ENCODE data around the gene TNS1. TPM values are rescaled to one million over a fixed set of nuclear protein-coding genes. Genes with fewer than 3 reads are reported as not detected.

TNS1 gene
- polyA plus RNA-seq, 1 of the 3 experiments (the other 2 are of a cell fraction) = 12.1 TPM

GRCh38 chr2:217975626-217976025 is 27.2 kb downstream of the TNS1 start:
- ChIA-PET CTCF (interaction anchor here (0.6 to 3.0 kb wide), 3 partner anchors 12 to 190 kb away, joined by 3 to 10 read pairs (median 4); no protein-coding TSS in a partner anchor), POLR2A (no interaction called here)
- H3K4me3 ChIP-seq (ENCODE audit: low read depth in 2 of 2, low read length in 1 of 2) = no peak overlapping the region
- H3K9me3 ChIP-seq = no peaks in the 10 kb centered on the region
- no peak for DNase-seq
- no peaks in the 10 kb centered on the region for H3K9me2 ChIP-seq
- TF ChIP-seq ELF1 (IDR thresholded peaks at IDR 0.05) = no peak
- TF ChIP-seq CTCF (IDR thresholded peaks at IDR 0.05) = no peak
- H3K9ac ChIP-seq = no peak overlapping the region
- H3K36me3 ChIP-seq (replicated peaks in 1 of 2; ENCODE audit: control insufficient read depth in 1 of 2, insufficient read depth in 2 of 2, low read length in 1 of 2) = peaks cover 7 to 18% of the 10 kb centered on the region in 2 experiments
- no peak overlapping the region for H2AFZ ChIP-seq (ENCODE audit: low read depth)
- no peaks in the 10 kb centered on the region for H3K27me3 ChIP-seq (ENCODE audit: insufficient read depth)
- peaks cover 4% of the 10 kb centered on the region for H3F3A ChIP-seq (replicated peaks; ENCODE audit: insufficient read depth)
- H3K4me2 ChIP-seq = no peak overlapping the region
- WGBS (ENCODE audit: low lambda C conversion rate) = 91% methylated on average over 8 of the region's 8 CpGs
- H4K20me1 ChIP-seq (ENCODE audit: insufficient read depth) = peaks cover 75% of the 10 kb centered on the region
- peaks cover 0 to 3% of the 10 kb centered on the region in 2 experiments; a peak in 1 of 4 replicates for H3K4me1 ChIP-seq (ENCODE audit: control insufficient read depth in 1 of 2, insufficient read depth in 2 of 2, low read depth in 1 of 2, low read length in 1 of 2)
- H3K27ac ChIP-seq (ENCODE audit: low read depth in 2 of 2, low read length in 1 of 2) = no peak overlapping the region
- H3K79me2 ChIP-seq (ENCODE audit: insufficient read depth) = peaks cover 37% of the 10 kb centered on the region

- DNase-seq = no peak
- 84% methylated on average over 8 of the region's 8 CpGs for WGBS (ENCODE audit: low lambda C conversion rate)
- Histone ChIP-seq H3K36me3 (replicated peaks in 1 of 2; ENCODE audit: control insufficient read depth in 1 of 2, insufficient read depth in 2 of 2, low read length in 1 of 2) (peaks cover 16 to 20% of the 10 kb centered on the region in 2 experiments), H3K9ac (no peak overlapping the region), H4K20me1 (ENCODE audit: insufficient read depth) (peaks cover 67% of the 10 kb centered on the region), H3K4me3 (ENCODE audit: low read depth in 2 of 2, low read length in 1 of 2) (no peak overlapping the region), H3K9me3 (no peaks in the 10 kb centered on the region), H2AFZ (ENCODE audit: low read depth) (no peak overlapping the region), H3K27ac (ENCODE audit: low read depth in 2 of 2, low read length in 1 of 2) (no peak overlapping the region), H3K9me2 (no peaks in the 10 kb centered on the region), H3K27me3 (ENCODE audit: insufficient read depth) (no peaks in the 10 kb centered on the region), H3K4me2 (no peak overlapping the region), H3F3A (replicated peaks; ENCODE audit: insufficient read depth) (peaks cover 8% of the 10 kb centered on the region), H3K79me2 (ENCODE audit: insufficient read depth) (peaks cover 38% of the 10 kb centered on the region), H3K4me1 (ENCODE audit: control insufficient read depth in 1 of 2, insufficient read depth in 2 of 2, low read depth in 1 of 2, low read length in 1 of 2) (peaks cover 0 to 3% of the 10 kb centered on the region in 2 experiments; a peak in 1 of 4 replicates)
- POLR2A ChIA-PET = no interaction called here
- CTCF ChIA-PET = interaction anchor here (0.7 to 3.0 kb wide), 7 partner anchors 13 to 189 kb away, joined by 3 to 10 read pairs (median 3); no protein-coding TSS in a partner anchor
- TF ChIP-seq MEF2A (IDR thresholded peaks at IDR 0.05; ENCODE audit: borderline replicate concordance, low read depth) (no peak), NFIC (IDR thresholded peaks at IDR 0.05; ENCODE audit: borderline replicate concordance) (no peak), RAD21 (IDR thresholded peaks at IDR 0.05; ENCODE audit: low read length) (no peak), FOXJ3 (CRISPR knock-in tag; IDR thresholded peaks at IDR 0.05) (no peak), YY1 (IDR thresholded peaks at IDR 0.05; ENCODE audit: low read depth) (no peak), CHD2 (IDR thresholded peaks at IDR 0.05; ENCODE audit: low read length, partially characterized antibody) (no peak), GATA2 (CRISPR knock-in tag; IDR thresholded peaks at IDR 0.05) (no peak), IRF3 (IDR thresholded peaks at IDR 0.05; ENCODE audit: low read depth, low read length) (no peak)
These were observed 28.3 kb downstream of the TNS1 start for GRCh38 chr2:217974389-217975005.
